IMR-90 (cell line): ENCODE data around the gene OTP.

Experiments used
- CEBPB ChIP-seq: IDR thresholded peaks from 2 replicates; pipeline ENCODE4 v1.6.1; 2012; ENCODE audit warnings: low read depth, low read length, improper control_type of control experiment
- MAFK ChIP-seq: IDR thresholded peaks from 2 replicates; pipeline ENCODE4 v1.6.1; 2012; ENCODE audit warnings: low read depth, low read length, improper control_type of control experiment
- MAZ ChIP-seq: IDR thresholded peaks from 2 replicates; pipeline ENCODE4 v1.6.1; 2012; ENCODE audit warnings: low read depth, mild to moderate bottlenecking, low read length, improper control_type of control experiment, moderate library complexity, borderline replicate concordance
- MXI1 ChIP-seq: IDR thresholded peaks from 2 replicates; pipeline ENCODE4 v1.6.1; 2012; ENCODE audit warnings: low read depth, mild to moderate bottlenecking, low read length, moderate library complexity, borderline replicate concordance
- NFE2L2 ChIP-seq: fragments of 150-350 bp; IDR thresholded peaks from 2 replicates; pipeline ENCODE4 v1.6.1; 2016; ENCODE audit warnings: low read depth, mild to moderate bottlenecking, low read length
- POLR2A ChIP-seq: IDR thresholded peaks from 2 replicates; pipeline ENCODE4 v1.6.1; 2012; ENCODE audit warnings: mild to moderate bottlenecking, low read depth, low read length
- RAD21 ChIP-seq: IDR thresholded peaks from 2 replicates; pipeline ENCODE4 v1.6.1; 2012; ENCODE audit warnings: low read length, improper control_type of control experiment
- RFX5 ChIP-seq: IDR thresholded peaks from 2 replicates; pipeline ENCODE4 v1.8.0; 2012; ENCODE audit warnings: low read depth, mild to moderate bottlenecking, low read length, moderate library complexity
- TF ChIP-seq, protein P1 (sequence below): conservative IDR thresholded peaks from 2 replicates; pipeline ENCODE4 v1.5.1; 2012; ENCODE audit warnings: mild to moderate bottlenecking, low read depth, low read length, improper control_type of control experiment
- TF ChIP-seq, protein P2 (sequence below): fragments of 150-350 bp; IDR thresholded peaks from 2 replicates; pipeline ENCODE4 v1.6.1; 2016; ENCODE audit warnings: low read depth, mild to moderate bottlenecking, low read length, moderate library complexity, borderline replicate concordance
- TF ChIP-seq, protein P3 (sequence below): fragments of 150-350 bp; IDR thresholded peaks from 2 replicates; pipeline ENCODE4 v1.6.1; 2017; ENCODE audit warnings: mild to moderate bottlenecking, antibody characterized with exemption, low read length, low read depth

DNA sequence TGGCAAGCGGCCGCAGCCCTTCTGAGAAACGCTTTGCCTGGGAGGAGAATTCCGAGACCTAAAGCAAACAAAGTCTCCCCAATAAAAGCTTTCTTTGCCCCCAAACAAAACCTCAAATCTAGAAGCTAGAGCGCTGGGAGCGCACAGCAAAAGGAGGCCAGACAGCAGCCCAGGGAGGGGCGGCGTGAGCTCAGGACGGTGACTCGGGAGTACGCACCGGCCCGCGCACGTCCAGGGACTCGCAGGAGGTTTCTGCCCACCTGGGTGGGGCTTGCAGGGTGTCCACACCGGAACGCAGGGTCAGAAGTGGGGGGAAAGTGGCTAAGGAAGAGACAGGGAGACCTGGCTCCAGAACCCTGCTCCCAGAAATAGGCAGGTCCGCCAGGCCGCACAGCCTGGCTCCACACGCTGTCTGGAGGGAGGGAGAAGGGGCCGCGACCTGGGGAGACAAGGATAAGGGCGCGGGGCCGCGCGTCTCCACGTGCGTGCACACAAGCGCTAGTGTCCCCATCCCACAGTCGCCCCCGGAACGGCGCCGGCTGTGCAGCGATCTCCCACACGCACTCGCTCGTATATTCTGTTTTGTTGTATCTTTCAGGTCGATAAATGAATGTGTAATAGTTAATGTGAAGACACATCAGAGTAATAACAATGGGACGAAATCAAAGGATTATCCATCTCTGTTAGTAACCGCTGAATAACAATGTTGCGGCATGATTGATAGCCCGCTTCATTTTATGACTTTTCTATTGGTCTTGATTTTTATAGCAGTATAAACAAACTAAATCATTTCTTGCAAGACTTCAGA is 2.3 kb upstream of the OTP start:
- TF ChIP-seq, protein P1, sequence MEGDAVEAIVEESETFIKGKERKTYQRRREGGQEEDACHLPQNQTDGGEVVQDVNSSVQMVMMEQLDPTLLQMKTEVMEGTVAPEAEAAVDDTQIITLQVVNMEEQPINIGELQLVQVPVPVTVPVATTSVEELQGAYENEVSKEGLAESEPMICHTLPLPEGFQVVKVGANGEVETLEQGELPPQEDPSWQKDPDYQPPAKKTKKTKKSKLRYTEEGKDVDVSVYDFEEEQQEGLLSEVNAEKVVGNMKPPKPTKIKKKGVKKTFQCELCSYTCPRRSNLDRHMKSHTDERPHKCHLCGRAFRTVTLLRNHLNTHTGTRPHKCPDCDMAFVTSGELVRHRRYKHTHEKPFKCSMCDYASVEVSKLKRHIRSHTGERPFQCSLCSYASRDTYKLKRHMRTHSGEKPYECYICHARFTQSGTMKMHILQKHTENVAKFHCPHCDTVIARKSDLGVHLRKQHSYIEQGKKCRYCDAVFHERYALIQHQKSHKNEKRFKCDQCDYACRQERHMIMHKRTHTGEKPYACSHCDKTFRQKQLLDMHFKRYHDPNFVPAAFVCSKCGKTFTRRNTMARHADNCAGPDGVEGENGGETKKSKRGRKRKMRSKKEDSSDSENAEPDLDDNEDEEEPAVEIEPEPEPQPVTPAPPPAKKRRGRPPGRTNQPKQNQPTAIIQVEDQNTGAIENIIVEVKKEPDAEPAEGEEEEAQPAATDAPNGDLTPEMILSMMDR = no peak
- no peak for TF ChIP-seq POLR2A
- TF ChIP-seq, protein P2, sequence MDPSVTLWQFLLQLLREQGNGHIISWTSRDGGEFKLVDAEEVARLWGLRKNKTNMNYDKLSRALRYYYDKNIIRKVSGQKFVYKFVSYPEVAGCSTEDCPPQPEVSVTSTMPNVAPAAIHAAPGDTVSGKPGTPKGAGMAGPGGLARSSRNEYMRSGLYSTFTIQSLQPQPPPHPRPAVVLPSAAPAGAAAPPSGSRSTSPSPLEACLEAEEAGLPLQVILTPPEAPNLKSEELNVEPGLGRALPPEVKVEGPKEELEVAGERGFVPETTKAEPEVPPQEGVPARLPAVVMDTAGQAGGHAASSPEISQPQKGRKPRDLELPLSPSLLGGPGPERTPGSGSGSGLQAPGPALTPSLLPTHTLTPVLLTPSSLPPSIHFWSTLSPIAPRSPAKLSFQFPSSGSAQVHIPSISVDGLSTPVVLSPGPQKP = no peak
- TF ChIP-seq MAZ = no peak
- no peak for TF ChIP-seq RAD21
- TF ChIP-seq, protein P3, sequence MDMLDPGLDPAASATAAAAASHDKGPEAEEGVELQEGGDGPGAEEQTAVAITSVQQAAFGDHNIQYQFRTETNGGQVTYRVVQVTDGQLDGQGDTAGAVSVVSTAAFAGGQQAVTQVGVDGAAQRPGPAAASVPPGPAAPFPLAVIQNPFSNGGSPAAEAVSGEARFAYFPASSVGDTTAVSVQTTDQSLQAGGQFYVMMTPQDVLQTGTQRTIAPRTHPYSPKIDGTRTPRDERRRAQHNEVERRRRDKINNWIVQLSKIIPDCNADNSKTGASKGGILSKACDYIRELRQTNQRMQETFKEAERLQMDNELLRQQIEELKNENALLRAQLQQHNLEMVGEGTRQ = no peak
- no peak for TF ChIP-seq MXI1
- no peak for TF ChIP-seq NFE2L2
- no peak for TF ChIP-seq CEBPB
- TF ChIP-seq MAFK = no peak
- TF ChIP-seq RFX5 = no peak
